GM18909 (cell line): ENCODE data around the gene PIK3CG.
"Not testable (repeated sequence)": the region's sequence is repeated elsewhere in the genome, so short reads cannot be mapped to it uniquely, and the experiment has no call there.

Experiments
- ATAC-seq: cut with Tn5 transposase; IDR thresholded peaks from one replicate; pipeline ENCODE4 v1.9.1; 2021; ENCODE audit warnings: mild to moderate bottlenecking; ENCODE audit not compliant: unreplicated experiment, poor library complexity

The PIK3CG gene

GRCh38 chr7:106865130-106866041 lies at the start of gene PIK3CG:
PIK3CG (plus strand) TSS chr7:106865282; CDS start chr7:106867562, 2,280 bp downstream.
- peak; percentile 76 for ATAC-seq

- no peak for ATAC-seq
Observed at GRCh38 chr7:106817098-106817497, 48.0 kb upstream of the PIK3CG start.

- no peak for ATAC-seq
Observed at GRCh38 chr7:106818736-106819135, 46.3 kb upstream of the PIK3CG start.

GRCh38 chr7:106819546-106819945 lies 45.5 kb upstream of the PIK3CG start:
- no peak for ATAC-seq

GRCh38 chr7:106820321-106821217 lies 44.5 kb upstream of the PIK3CG start:
- no peak for ATAC-seq

GRCh38 chr7:106823631-106824030 lies 41.5 kb upstream of the PIK3CG start:
- no peak for ATAC-seq

GRCh38 chr7:106824458-106824857 lies 40.6 kb upstream of the PIK3CG start:
- ATAC-seq, result no peak

GRCh38 chr7:106827626-106828025 lies 37.5 kb upstream of the PIK3CG start:
- no peak for ATAC-seq

GRCh38 chr7:106829496-106829895 lies 35.6 kb upstream of the PIK3CG start:
- no peak for ATAC-seq

GRCh38 chr7:106830896-106831295 lies 34.2 kb upstream of the PIK3CG start:
- ATAC-seq, result not testable (repeated sequence)

GRCh38 chr7:106836816-106837215 lies 28.3 kb upstream of the PIK3CG start:
- no peak for ATAC-seq

GRCh38 chr7:106839511-106839910 lies 25.6 kb upstream of the PIK3CG start:
- ATAC-seq, result no peak

- no peak for ATAC-seq
Observed at GRCh38 chr7:106840342-106840741, 24.7 kb upstream of the PIK3CG start.

GRCh38 chr7:106841896-106842390 lies 23.1 kb upstream of the PIK3CG start:
- no peak for ATAC-seq

- no peak for ATAC-seq
Observed at GRCh38 chr7:106844279-106844997, 20.6 kb upstream of the PIK3CG start.

GRCh38 chr7:106848049-106848448 lies 17.0 kb upstream of the PIK3CG start:
- no peak for ATAC-seq

GRCh38 chr7:106848851-106849442 lies 16.1 kb upstream of the PIK3CG start:
- no peak for ATAC-seq

GRCh38 chr7:106851632-106852031 lies 13.4 kb upstream of the PIK3CG start:
- ATAC-seq, result not testable (repeated sequence)

- no peak for ATAC-seq
Observed at GRCh38 chr7:106853250-106853908, 11.7 kb upstream of the PIK3CG start.
